Activated B cell treated with CpG ODN at 0.5 μM for 24 hours (primary cell): Measurements from ENCODE around the gene PLCH2. TPM values are rescaled to one million over a fixed set of nuclear protein-coding genes. Genes with fewer than 3 reads are reported as not detected.

ENCODE experiments used
- ATAC-seq: fragments of 200-7000 bp; cut with Tn5 transposase; one replicate; pipeline ENCODE4 v1.10.0; 2021; ENCODE audit warnings: low read depth, mild to moderate bottlenecking, moderate library complexity
- CTCF ChIA-PET: fragments of 350-600 bp; sonication (Branson Sonifier 250); formaldehyde crosslinking; loops from one replicate; lab custom pipeline; 2021; ENCODE audit warnings: antibody characterized with exemption; lab: Charles Lee
- POLR2A ChIA-PET: fragments of 350-600 bp; sonication (Branson Sonifier 250); formaldehyde crosslinking; loops from one replicate; lab custom pipeline; 2021; ENCODE audit warnings: antibody characterized with exemption; lab: Charles Lee
- DNase-seq: peaks from one replicate; pipeline ENCODE4 v3.0.0; 2022
- H3K27ac Mint-ChIP-seq: one replicate; pipeline ENCODE4 v1.8.0; 2020; ENCODE audit warnings: mixed read lengths
- H3K27me3 Mint-ChIP-seq: one replicate; pipeline ENCODE4 v1.8.0; 2021; ENCODE audit warnings: mixed read lengths
- H3K36me3 Mint-ChIP-seq: one replicate; pipeline ENCODE4 v1.8.0; 2021; ENCODE audit warnings: low read depth, mixed read lengths
- H3K4me1 Mint-ChIP-seq: one replicate; pipeline ENCODE4 v1.8.0; 2021; ENCODE audit warnings: mixed read lengths
- H3K4me3 Mint-ChIP-seq: one replicate; pipeline ENCODE4 v1.8.0; 2020; ENCODE audit warnings: mild to moderate bottlenecking, mixed read lengths
- H3K9me3 Mint-ChIP-seq: one replicate; pipeline ENCODE4 v1.8.0; 2020; ENCODE audit warnings: mixed read lengths
- CTCF ChIP-seq: fragments of 200-600 bp; IDR thresholded peaks from one replicate; pipeline ENCODE4 v1.8.0; 2022; ENCODE audit warnings: antibody characterized with exemption, mild to moderate bottlenecking
- intact Hi-C: fragments of 100-400 bp; cut with micrococcal nuclease; formaldehyde crosslinking; loops from one replicate; pipeline ENCODE4 v1.15.1; 2024
- total RNA-seq: library from RNA; stranded (reverse); gene quantifications from 2 replicates; pipeline ENCODE4 v1.2.3, GENCODE V29; 2022

The PLCH2 gene
- total RNA-seq, 1 donor from 2014 or later: 6.1 TPM

GRCh38 chr1:2515763-2516080 lies 39.6 kb downstream of the PLCH2 start:
- POLR2A ChIA-PET: no interaction called here

GRCh38 chr1:2516124-2516523 lies 40.0 kb downstream of the PLCH2 start:
- H3K27ac Mint-ChIP-seq: no peak overlapping the region
- H3K27me3 Mint-ChIP-seq: no peaks in the 10 kb centered on the region
- DNase-seq (no peak), ATAC-seq (no peak)
- H3K4me1 Mint-ChIP-seq: no peaks in the 10 kb centered on the region
- H3K9me3 Mint-ChIP-seq: no peaks in the 10 kb centered on the region
- ChIA-PET CTCF (no interaction called here), POLR2A (no interaction called here)
- H3K4me3 Mint-ChIP-seq: no peak overlapping the region
- intact Hi-C loops: no loop called here
- peaks cover 72% of the 10 kb centered on the region for H3K36me3 Mint-ChIP-seq
- no peak for TF ChIP-seq CTCF

More at GRCh38 chr1:2515763-2516080, 39.6 kb downstream of the PLCH2 start:
- CTCF ChIA-PET: no interaction called here
- H3K36me3 Mint-ChIP-seq: peaks cover 70% of the 10 kb centered on the region
- H3K9me3 Mint-ChIP-seq: no peaks in the 10 kb centered on the region
- no peak for TF ChIP-seq CTCF
- intact Hi-C loops: no loop called here
- no peak overlapping the region for H3K27ac Mint-ChIP-seq
- DNase-seq (no peak), ATAC-seq (no peak)
- H3K4me1 Mint-ChIP-seq: no peaks in the 10 kb centered on the region
- H3K27me3 Mint-ChIP-seq: no peaks in the 10 kb centered on the region
- H3K4me3 Mint-ChIP-seq: no peak overlapping the region

GRCh38 chr1:2516946-2517345 lies 40.9 kb downstream of the PLCH2 start:
- TF ChIP-seq CTCF: no peak
- ChIA-PET POLR2A (no interaction called here), CTCF (no interaction called here)
- H3K27ac Mint-ChIP-seq: no peak overlapping the region
- ATAC-seq (no peak), DNase-seq (no peak)
- no peaks in the 10 kb centered on the region for H3K9me3 Mint-ChIP-seq
- peaks cover 72% of the 10 kb centered on the region for H3K36me3 Mint-ChIP-seq
- no peaks in the 10 kb centered on the region for H3K27me3 Mint-ChIP-seq
- H3K4me1 Mint-ChIP-seq: no peaks in the 10 kb centered on the region
- no peak overlapping the region for H3K4me3 Mint-ChIP-seq
- intact Hi-C loops: no loop called here

- Mint-ChIP-seq H3K27me3 (no peaks in the 10 kb centered on the region), H3K4me3 (no peak overlapping the region), H3K27ac (no peak overlapping the region), H3K9me3 (no peaks in the 10 kb centered on the region), H3K4me1 (peaks cover 6% of the 10 kb centered on the region), H3K36me3 (peaks cover 70% of the 10 kb centered on the region)
- no peak for TF ChIP-seq CTCF
- intact Hi-C loops: no loop called here
- CTCF ChIA-PET: no interaction called here
- DNase-seq (no peak), ATAC-seq (no peak)
- POLR2A ChIA-PET: no interaction called here
These were observed 41.9 kb downstream of the PLCH2 start for GRCh38 chr1:2517966-2518365.

GRCh38 chr1:2518528-2518927 lies 42.4 kb downstream of the PLCH2 start:
- DNase-seq: no peak
- no peak for ATAC-seq
- peaks cover 8% of the 10 kb centered on the region for H3K4me1 Mint-ChIP-seq
- H3K36me3 Mint-ChIP-seq: peaks cover 65% of the 10 kb centered on the region
- no peaks in the 10 kb centered on the region for H3K9me3 Mint-ChIP-seq
- intact Hi-C loops: no loop called here
- H3K27me3 Mint-ChIP-seq: no peaks in the 10 kb centered on the region
- POLR2A ChIA-PET: no interaction called here
- no peak overlapping the region for H3K27ac Mint-ChIP-seq
- no peak for TF ChIP-seq CTCF
- CTCF ChIA-PET: no interaction called here
- H3K4me3 Mint-ChIP-seq: no peak overlapping the region
